ENCODE results near the gene WNT7B.

DNA sequence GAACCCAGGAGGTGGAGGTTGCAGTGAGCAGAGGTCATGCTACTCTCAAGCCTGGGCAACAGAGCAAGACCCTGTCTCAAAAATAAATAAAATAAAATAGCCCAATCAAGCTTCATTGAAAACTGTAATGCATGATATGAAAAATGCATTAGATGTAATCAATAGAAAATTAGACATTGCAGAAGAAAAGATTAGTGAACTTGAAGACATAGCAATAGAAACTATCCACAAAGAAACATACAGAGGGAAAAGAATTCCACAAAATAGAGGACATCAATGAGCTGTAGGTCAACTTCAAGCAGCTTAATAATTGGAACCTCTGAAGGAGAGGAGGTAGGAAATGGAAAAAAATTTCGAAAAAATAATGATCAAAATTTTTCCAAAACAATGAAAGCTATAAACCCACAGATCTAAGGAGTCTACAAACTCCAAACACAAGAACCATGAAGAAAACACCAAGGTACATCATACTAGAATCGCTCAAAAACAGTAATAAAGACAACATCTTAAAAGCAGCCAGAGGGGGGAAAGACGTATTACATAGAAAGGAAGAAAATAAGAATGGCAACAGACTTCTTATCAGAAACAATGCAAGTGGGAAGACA lies 104.2 kb downstream of the WNT7B start:
- no peak for TF ChIP-seq POLR2A (IDR thresholded peaks at IDR 0.05)
- TF ChIP-seq, protein P1, sequence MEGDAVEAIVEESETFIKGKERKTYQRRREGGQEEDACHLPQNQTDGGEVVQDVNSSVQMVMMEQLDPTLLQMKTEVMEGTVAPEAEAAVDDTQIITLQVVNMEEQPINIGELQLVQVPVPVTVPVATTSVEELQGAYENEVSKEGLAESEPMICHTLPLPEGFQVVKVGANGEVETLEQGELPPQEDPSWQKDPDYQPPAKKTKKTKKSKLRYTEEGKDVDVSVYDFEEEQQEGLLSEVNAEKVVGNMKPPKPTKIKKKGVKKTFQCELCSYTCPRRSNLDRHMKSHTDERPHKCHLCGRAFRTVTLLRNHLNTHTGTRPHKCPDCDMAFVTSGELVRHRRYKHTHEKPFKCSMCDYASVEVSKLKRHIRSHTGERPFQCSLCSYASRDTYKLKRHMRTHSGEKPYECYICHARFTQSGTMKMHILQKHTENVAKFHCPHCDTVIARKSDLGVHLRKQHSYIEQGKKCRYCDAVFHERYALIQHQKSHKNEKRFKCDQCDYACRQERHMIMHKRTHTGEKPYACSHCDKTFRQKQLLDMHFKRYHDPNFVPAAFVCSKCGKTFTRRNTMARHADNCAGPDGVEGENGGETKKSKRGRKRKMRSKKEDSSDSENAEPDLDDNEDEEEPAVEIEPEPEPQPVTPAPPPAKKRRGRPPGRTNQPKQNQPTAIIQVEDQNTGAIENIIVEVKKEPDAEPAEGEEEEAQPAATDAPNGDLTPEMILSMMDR (IDR thresholded peaks at IDR 0.05): no peak
